Measurements from ENCODE around the gene CABYR.

CABYR gene

GRCh38 chr18:24138789-24139616, at the start of gene CABYR (continued):
- TF ChIP-seq ZNF398 (tag by site-specific recombination; IDR thresholded peaks at IDR 0.05): 0 out of 2 replicates have a peak, but pooled peaks have one; percentile 11
- TF ChIP-seq IKZF3 (tag by site-specific recombination; IDR thresholded peaks at IDR 0.05): 0 out of 2 replicates have a peak, but pooled peaks have one; percentile 8
- no peak for TF ChIP-seq SCRT1 (tag by site-specific recombination; IDR thresholded peaks at IDR 0.05; ENCODE audit: borderline replicate concordance)
- TF ChIP-seq ZBTB1 (tag by site-specific recombination; IDR thresholded peaks at IDR 0.05): no peak
- TF ChIP-seq ZBTB17 (tag by site-specific recombination; IDR thresholded peaks at IDR 0.05): peak; percentile 28; the same call in 1 of the 2 replicates
- no peak for TF ChIP-seq ZNF362 (tag by site-specific recombination; IDR thresholded peaks at IDR 0.05)
- TF ChIP-seq ZNF488 (tag by site-specific recombination; IDR thresholded peaks at IDR 0.05): no peak
- peak; percentile 33 for TF ChIP-seq ZFHX2 (tag by site-specific recombination; conservative IDR thresholded peaks at IDR 0.05)
- no peak for TF ChIP-seq ZNF549 (tag by site-specific recombination; IDR thresholded peaks at IDR 0.05)
- peak; percentile 95 for TF ChIP-seq ZNF335 (tag by site-specific recombination; conservative IDR thresholded peaks at IDR 0.05)
- no peak for TF ChIP-seq ZNF585B (tag by site-specific recombination; IDR thresholded peaks at IDR 0.05)
- TF ChIP-seq ZBTB6 (tag by site-specific recombination; IDR thresholded peaks at IDR 0.05): no peak
- no peak for TF ChIP-seq OSR2 (tag by site-specific recombination; IDR thresholded peaks at IDR 0.05)
- TF ChIP-seq KLF10 (tag by site-specific recombination; IDR thresholded peaks at IDR 0.05): no peak
- no peak for TF ChIP-seq PRDM1 (tag by site-specific recombination; IDR thresholded peaks at IDR 0.05)
- no peak for TF ChIP-seq ZNF837 (tag by site-specific recombination; IDR thresholded peaks at IDR 0.05)
- no peak for TF ChIP-seq ZNF623 (tag by site-specific recombination; IDR thresholded peaks at IDR 0.05)
- peak; percentile 36; the same call in 1 of the 2 replicates for TF ChIP-seq SP7 (tag by site-specific recombination; IDR thresholded peaks at IDR 0.05)
- no peak for TF ChIP-seq ZNF518A (tag by site-specific recombination; conservative IDR thresholded peaks at IDR 0.05; ENCODE audit: low read depth)
- no peak for TF ChIP-seq ZNF132 (tag by site-specific recombination; IDR thresholded peaks at IDR 0.05; ENCODE audit: borderline replicate concordance)
- TF ChIP-seq ZNF843 (tag by site-specific recombination; IDR thresholded peaks at IDR 0.05): peak; percentile 27; the same call in 1 of the 2 replicates
- TF ChIP-seq ZBTB49 (tag by site-specific recombination; IDR thresholded peaks at IDR 0.05; ENCODE audit: low read depth): no peak
- no peak; the same call in 1 of the 2 replicates for TF ChIP-seq ZNF449 (tag by site-specific recombination; IDR thresholded peaks at IDR 0.05)
- TF ChIP-seq ZNF202 (tag by site-specific recombination; IDR thresholded peaks at IDR 0.05; ENCODE audit: borderline replicate concordance): no peak
- TF ChIP-seq ZNF174 (tag by site-specific recombination; IDR thresholded peaks at IDR 0.05): no peak
